Caco-2 (cell line): ENCODE results near the gene NUBPL. TPM values are rescaled to one million over a fixed set of nuclear protein-coding genes. Genes with fewer than 3 reads are reported as not detected.

Experiments
- BruUV-seq: library from RNA; stranded (reverse); fragments of 400-500 nt; replicated peaks from 2 replicates; lab custom pipeline; 2021; lab: Mats Ljungman, UMichigan
- CTCF ChIA-PET: fragments of 300-600 bp; sonication (Branson Sonifier 250); formaldehyde crosslinking; loops from one replicate; lab custom pipeline; 2022; ENCODE audit warnings: antibody characterized with exemption; lab: Charles Lee
- POLR2A ChIA-PET: fragments of 300-600 bp; sonication (Branson Sonifier 250); formaldehyde crosslinking; loops from one replicate; lab custom pipeline; 2022; ENCODE audit warnings: antibody characterized with exemption; lab: Charles Lee
- DNase-seq, 2 experiments: peaks; one replicate each; pipeline versions ENCODE4 v3.0.0 to v3.0.0-alpha.2; 2020 to 2022
- H3K27me3 ChIP-seq: replicated peaks from 2 replicates; pipeline ENCODE4 v1.6.0; 2011; ENCODE audit warnings: low read length; ENCODE audit not compliant: control insufficient read depth, insufficient read depth
- H3K36me3 ChIP-seq: 2 replicates; pipeline ENCODE4 v1.5.1; 2011; ENCODE audit warnings: low read length; ENCODE audit not compliant: control insufficient read depth, insufficient read depth
- H3K4me1 ChIP-seq: fragments of 250-450 bp; sonication (Bioruptor Pico); 2 replicates; pipeline ENCODE4 v1.5.1; 2020; ENCODE audit warnings: mild to moderate bottlenecking
- H3K4me3 ChIP-seq: 2 replicates; pipeline ENCODE4 v1.5.1; 2011; ENCODE audit warnings: low read depth, mild to moderate bottlenecking, control low read depth, low read length
- H3K9me3 ChIP-seq: fragments of 250-450 bp; sonication (Bioruptor Pico); 2 replicates; pipeline ENCODE4 v1.5.1; 2020; ENCODE audit warnings: mild to moderate bottlenecking, moderate library complexity
- H3K27ac Mint-ChIP-seq: one replicate; pipeline ENCODE4 v1.8.0; 2022; ENCODE audit warnings: mixed read lengths; ENCODE audit not compliant: unreplicated experiment
- H3K27me3 Mint-ChIP-seq: one replicate; pipeline ENCODE4 v1.8.0; 2022; ENCODE audit warnings: mixed read lengths; ENCODE audit not compliant: insufficient read depth, unreplicated experiment
- H3K36me3 Mint-ChIP-seq: one replicate; pipeline ENCODE4 v1.8.0; 2022; ENCODE audit warnings: mild to moderate bottlenecking, mixed read lengths; ENCODE audit not compliant: insufficient read depth, unreplicated experiment
- H3K4me1 Mint-ChIP-seq: one replicate; pipeline ENCODE4 v1.8.0; 2022; ENCODE audit warnings: low read depth, mixed read lengths; ENCODE audit not compliant: unreplicated experiment
- H3K4me3 Mint-ChIP-seq: one replicate; pipeline ENCODE4 v1.8.0; 2022; ENCODE audit warnings: mild to moderate bottlenecking, moderate library complexity, mixed read lengths; ENCODE audit not compliant: unreplicated experiment
- H3K9me3 Mint-ChIP-seq: one replicate; pipeline ENCODE4 v1.8.0; 2022; ENCODE audit warnings: mixed read lengths; ENCODE audit not compliant: unreplicated experiment
- CTCF ChIP-seq, 2 experiments: fragments of 200-600 bp in 1 of 2; IDR thresholded peaks; 1 replicate in 1 of 2; 2 replicates in 1 of 2; pipeline versions ENCODE4 v1.5.1 to v1.8.0; 2011 to 2022; ENCODE audit warnings: antibody characterized with exemption in 1 of 2, control low read depth in 1 of 2, inconsistent platforms in 1 of 2, low read depth in 1 of 2, low read length in 1 of 2, mild to moderate bottlenecking in 1 of 2, moderate library complexity in 1 of 2; ENCODE audit not compliant: insufficient read depth in 1 of 2, severe bottlenecking in 1 of 2, unreplicated experiment in 1 of 2
- intact Hi-C: fragments of 100-400 bp; cut with micrococcal nuclease; formaldehyde crosslinking; loops from one replicate; pipeline ENCODE4 v1.10.0; 2022; ENCODE audit not compliant: unreplicated experiment
- total RNA-seq: library from RNA; stranded (reverse); gene quantifications from 2 replicates; pipeline ENCODE4 v1.2.3, GENCODE V29; 2022

NUBPL gene
- total RNA-seq, 1 experiment from 2014 or later = 13.9 TPM

- ChIA-PET CTCF (no interaction called here), POLR2A (no interaction called here)
- BruUV-seq = no TSS peak
These were observed 315.5 kb downstream of the NUBPL start for GRCh38 chr14:31876741-31877140.

GRCh38 chr14:31877255-31877798 lies 316.1 kb downstream of the NUBPL start:
- H3K9me3 Mint-ChIP-seq = no peaks in the 10 kb centered on the region
- POLR2A ChIA-PET = no interaction called here

More at GRCh38 chr14:31876741-31877140, 315.5 kb downstream of the NUBPL start:
- no peak for DNase-seq
- Mint-ChIP-seq H3K27me3 (peaks cover 4% of the 10 kb centered on the region), H3K27ac (no peak overlapping the region), H3K36me3 (no peaks in the 10 kb centered on the region), H3K9me3 (no peaks in the 10 kb centered on the region), H3K4me3 (no peak overlapping the region), H3K4me1 (peaks cover 7% of the 10 kb centered on the region)
- intact Hi-C loops = no loop called here
- no peaks in the 10 kb centered on the region for H3K9me3 ChIP-seq
- peaks cover 4% of the 10 kb centered on the region; the same call in 1 of the 2 replicates for H3K4me1 ChIP-seq
- no peaks in the 10 kb centered on the region for H3K27me3 ChIP-seq
- H3K4me3 ChIP-seq = no peak overlapping the region
- TF ChIP-seq CTCF (IDR thresholded peaks at IDR 0.05; ENCODE audit: insufficient read depth in 1 of 2, low read depth in 1 of 2, low read length in 1 of 2, severe bottlenecking in 1 of 2, unreplicated experiment in 1 of 2) = no peak
- no peaks in the 10 kb centered on the region for H3K36me3 ChIP-seq

DNA sequence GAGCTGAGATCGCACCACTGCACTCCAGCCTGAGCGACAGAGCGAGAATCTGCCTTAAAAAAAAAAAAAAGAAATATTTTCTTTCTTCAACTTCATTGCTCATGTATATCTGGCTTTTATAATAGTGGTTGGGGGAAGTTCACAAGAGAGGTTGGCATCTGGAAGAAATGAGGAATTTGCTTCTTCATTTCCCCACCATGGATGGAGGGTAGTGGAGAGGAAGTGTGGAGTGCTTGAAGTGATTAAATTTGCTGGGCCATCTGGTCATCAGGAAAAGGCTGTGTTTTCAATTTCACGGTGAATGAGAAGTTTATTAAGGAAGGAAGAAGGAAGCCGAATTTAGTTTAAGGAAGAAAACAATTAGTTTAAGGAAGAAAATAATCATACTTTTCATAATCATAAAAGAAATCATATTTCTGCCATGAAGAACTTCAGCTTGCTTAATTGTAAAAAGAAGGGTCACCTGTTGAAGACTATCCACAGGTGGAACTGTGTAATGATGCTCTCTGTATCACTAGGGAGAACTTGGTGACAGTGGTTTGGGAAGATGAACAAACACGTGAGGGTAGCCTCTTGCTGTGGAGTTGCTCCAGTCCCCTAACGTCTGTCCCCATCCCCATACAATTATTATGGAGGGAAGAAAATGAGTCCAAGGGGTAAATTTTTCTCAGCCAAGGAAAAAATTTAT lies 318.6 kb downstream of the NUBPL start:
- no peak for TF ChIP-seq CTCF (IDR thresholded peaks at IDR 0.05; ENCODE audit: insufficient read depth in 1 of 2, low read depth in 1 of 2, low read length in 1 of 2, severe bottlenecking in 1 of 2, unreplicated experiment in 1 of 2)
- intact Hi-C loops = no loop called here
- no peaks in the 10 kb centered on the region for H3K9me3 ChIP-seq
- no peak overlapping the region for H3K4me3 ChIP-seq
- Mint-ChIP-seq H3K4me3 (no peak overlapping the region), H3K36me3 (no peaks in the 10 kb centered on the region), H3K27ac (no peak overlapping the region), H3K9me3 (no peaks in the 10 kb centered on the region), H3K4me1 (peaks cover 7% of the 10 kb centered on the region), H3K27me3 (no peaks in the 10 kb centered on the region)
- H3K36me3 ChIP-seq = no peaks in the 10 kb centered on the region
- no peaks in the 10 kb centered on the region for H3K27me3 ChIP-seq
- H3K4me1 ChIP-seq = peaks cover 4% of the 10 kb centered on the region; the same call in 1 of the 2 replicates
- BruUV-seq = no TSS peak
- ChIA-PET POLR2A (no interaction called here), CTCF (no interaction called here)
- no peak for DNase-seq

More at GRCh38 chr14:31877255-31877798, 316.1 kb downstream of the NUBPL start:
- Histone ChIP-seq H3K9me3 (no peaks in the 10 kb centered on the region), H3K36me3 (no peaks in the 10 kb centered on the region), H3K4me3 (no peak overlapping the region), H3K27me3 (no peaks in the 10 kb centered on the region), H3K4me1 (peaks cover 4% of the 10 kb centered on the region; the same call in 1 of the 2 replicates)
- no TSS peak for BruUV-seq
- Mint-ChIP-seq H3K36me3 (no peaks in the 10 kb centered on the region), H3K4me1 (peaks cover 7% of the 10 kb centered on the region), H3K27me3 (peaks cover 3% of the 10 kb centered on the region), H3K27ac (no peak overlapping the region), H3K4me3 (no peak overlapping the region)
- no peak for DNase-seq
- TF ChIP-seq CTCF (IDR thresholded peaks at IDR 0.05; ENCODE audit: insufficient read depth in 1 of 2, low read depth in 1 of 2, low read length in 1 of 2, severe bottlenecking in 1 of 2, unreplicated experiment in 1 of 2) = no peak
- intact Hi-C loops = no loop called here
- CTCF ChIA-PET = no interaction called here
